Measurements from ENCODE around the gene CPXM1. TPM values are rescaled to one million over a fixed set of nuclear protein-coding genes. Genes with fewer than 3 reads are reported as not detected.

CPXM1 gene
- total RNA-seq, 1 donor from 2014 or later: 1.7 TPM

Other genes with a start within 250 kb of the CPXM1 start
- 54.2 TPM for gene NOP56, start 148.0 kb downstream of the CPXM1 start, total RNA-seq
- 247 TPM for gene IDH3B, start 136.4 kb downstream of the CPXM1 start, total RNA-seq
- gene EBF4, start 107.8 kb downstream of the CPXM1 start, total RNA-seq: 3.7 TPM
- gene C20orf141, start 14.4 kb upstream of the CPXM1 start, total RNA-seq: not detected
- gene TMEM239, start 15.7 kb upstream of the CPXM1 start, total RNA-seq: not detected
- gene PCED1A, start 40.0 kb upstream of the CPXM1 start, total RNA-seq: 10.2 TPM
- 15.8 TPM for gene VPS16, start 40.1 kb upstream of the CPXM1 start, total RNA-seq
- gene PTPRA, start 72.9 kb upstream of the CPXM1 start, total RNA-seq: 26.5 TPM
- gene GNRH2, start 243.0 kb upstream of the CPXM1 start, total RNA-seq: not detected
- 57.5 TPM for gene MRPS26, start 245.4 kb upstream of the CPXM1 start, total RNA-seq

Measured in left ventricle myocardium superior (tissue), 1 donor.